T-cell (primary cell): ENCODE measurements around the gene CFAP57. TPM values are rescaled to one million over a fixed set of nuclear protein-coding genes. Genes with fewer than 3 reads are reported as not detected.

Experiments used
- ATAC-seq, 4 experiments: fragments of 200-7000 bp in 3 of 4; fragments of 150-1000 bp in 1 of 4; cut with Tn5 transposase; replicated peaks in 1 of 4; 1 replicate in 3 of 4; 2 replicates in 1 of 4; pipeline ENCODE4 v1.10.0; 2021; ENCODE audit warnings: moderate library complexity in 3 of 4, mild to moderate bottlenecking in 2 of 4, moderate number of reproducible peaks in 1 of 4
- CTCF ChIA-PET, 2 donors: fragments of 300-600 bp; sonication (Branson Sonifier 250); formaldehyde crosslinking; loops; one replicate each; lab custom pipeline; 2022; ENCODE audit warnings: antibody characterized with exemption in 2 of 2; lab: Charles Lee
- POLR2A ChIA-PET, 2 donors: fragments of 300-600 bp; sonication (Branson Sonifier 250); formaldehyde crosslinking; loops; one replicate each; lab custom pipeline; 2022; ENCODE audit warnings: antibody characterized with exemption in 2 of 2; lab: Charles Lee
- DNase-seq, 35 experiments: peaks; one replicate each; pipeline versions ENCODE4 v3.0.0 to v3.0.0-alpha.2; 2013 to 2023
- H3K27ac ChIP-seq: one replicate; pipeline ENCODE4 v1.5.1; 2013; ENCODE audit warnings: low read length
- H3K27me3 ChIP-seq, 2 experiments: replicated peaks in 1 of 2; 1 replicate in 1 of 2; 2 replicates in 1 of 2; pipeline versions ENCODE4 v1.6.1 to v1.7.0; 2013; ENCODE audit warnings: low read length in 1 of 2, mixed read lengths in 1 of 2; ENCODE audit not compliant: control insufficient read depth in 2 of 2, insufficient read depth in 2 of 2; ENCODE audit errors: extremely low read depth in 1 of 2
- H3K36me3 ChIP-seq, 2 donors: 1 replicate in 1 of 2; 2 replicates in 1 of 2; pipeline versions ENCODE4 v1.6.1 to v1.7.0; 2013; ENCODE audit warnings: low read length in 1 of 2; ENCODE audit not compliant: control insufficient read depth in 2 of 2, insufficient read depth in 1 of 2; ENCODE audit errors: extremely low read depth in 1 of 2
- H3K4me1 ChIP-seq, 2 experiments: 1 replicate in 1 of 2; 2 replicates in 1 of 2; pipeline versions ENCODE4 v1.6.1 to v1.7.0; 2013; ENCODE audit warnings: low read length in 2 of 2, mixed read lengths in 1 of 2; ENCODE audit not compliant: insufficient read depth in 2 of 2, control insufficient read depth in 1 of 2; ENCODE audit errors: extremely low read depth in 1 of 2
- H3K4me3 ChIP-seq, 2 donors: 1 replicate in 1 of 2; 2 replicates in 1 of 2; pipeline versions ENCODE4 v1.5.1 to v1.7.0; 2013; ENCODE audit warnings: mild to moderate bottlenecking in 2 of 2, low read length in 1 of 2, moderate library complexity in 1 of 2; ENCODE audit not compliant: control insufficient read depth in 1 of 2; ENCODE audit errors: extremely low read depth in 1 of 2
- H3K9me3 ChIP-seq: 2 replicates; pipeline ENCODE4 v1.7.0; 2013
- H3K27ac Mint-ChIP-seq, 2 donors: one replicate each; pipeline ENCODE4 v1.8.0; 2020 to 2021; ENCODE audit warnings: mild to moderate bottlenecking in 2 of 2, mixed read lengths in 2 of 2
- H3K27me3 Mint-ChIP-seq, 2 donors: one replicate each; pipeline ENCODE4 v1.8.0; 2021 to 2022; ENCODE audit warnings: mixed read lengths in 2 of 2
- H3K36me3 Mint-ChIP-seq: one replicate; pipeline ENCODE4 v1.8.0; 2021; ENCODE audit warnings: mixed read lengths
- H3K4me1 Mint-ChIP-seq, 3 donors: one replicate each; pipeline ENCODE4 v1.8.0; 2020 to 2022; ENCODE audit warnings: mixed read lengths in 3 of 3, mild to moderate bottlenecking in 1 of 3
- H3K4me3 Mint-ChIP-seq, 3 donors: one replicate each; pipeline ENCODE4 v1.8.0; 2020 to 2022; ENCODE audit warnings: mild to moderate bottlenecking in 3 of 3, mixed read lengths in 3 of 3, moderate library complexity in 3 of 3
- H3K9me3 Mint-ChIP-seq, 3 donors: one replicate each; pipeline ENCODE4 v1.8.0; 2020 to 2022; ENCODE audit warnings: mixed read lengths in 3 of 3
- WGBS: methylation state at CpG from one replicate; pipeline ENCODE4 v1.1.5; 2013; ENCODE audit warnings: missing lambda C conversion rate; ENCODE audit not compliant: insufficient coverage; 5-methylcytosine and 5-hydroxymethylcytosine counted together
- total RNA-seq, 35 experiments: library from RNA in 6 of 35; stranded (reverse) in 6 of 35; fragments of 120-200 nt in 1 of 35; gene quantifications; one replicate each; pipeline versions ENCODE4 v1.2.1 to v1.2.4 and lab custom pipeline; 2013 to 2026

The CFAP57 gene
- total RNA-seq, 5 donors from 2014 or later (not counting 1 experiment from before 2014, with no cell fraction given): 0.07 TPM; not detected in 4

DNA sequence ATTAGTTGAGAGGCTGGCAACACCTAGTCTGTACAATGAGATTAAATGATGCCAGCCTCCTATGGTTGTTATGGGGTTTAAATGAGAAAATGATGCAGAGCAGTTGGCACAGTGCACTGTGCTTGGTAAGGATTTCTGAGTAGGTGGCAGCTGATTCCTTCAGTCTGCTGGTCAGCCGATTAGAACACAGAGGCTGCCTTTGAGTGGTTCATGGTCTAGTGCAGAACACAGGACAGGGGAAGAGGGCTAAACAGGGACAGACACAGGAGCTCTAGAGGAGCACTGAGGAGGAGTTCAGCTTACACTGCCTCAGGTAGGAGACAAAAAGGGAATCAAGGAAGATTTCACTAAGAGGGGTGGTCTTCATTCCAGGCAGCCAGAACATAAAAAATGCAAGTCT lies 130.1 kb downstream of the CFAP57 start:
- Histone ChIP-seq H3K27me3 (peaks cover 0 to 13% of the 10 kb centered on the region in 2 experiments), H3K27ac (no peak overlapping the region), H3K4me1 (no peaks in the 10 kb centered on the region), H3K36me3 (no peaks in the 10 kb centered on the region), H3K9me3 (no peaks in the 10 kb centered on the region), H3K4me3 (no peak overlapping the region)
- ATAC-seq: no peak
- Mint-ChIP-seq H3K36me3 (no peaks in the 10 kb centered on the region), H3K27me3 (peaks cover 3 to 5% of the 10 kb centered on the region in 2 donors), H3K27ac (no peak overlapping the region), H3K4me3 (no peak overlapping the region), H3K9me3 (no peaks in the 10 kb centered on the region), H3K4me1 (no peaks in the 10 kb centered on the region)
- ChIA-PET CTCF (no interaction called here), POLR2A (no interaction called here)
- WGBS: 79% methylated on average over 1 of the region's 1 CpG
- DNase-seq: no peak

DNA sequence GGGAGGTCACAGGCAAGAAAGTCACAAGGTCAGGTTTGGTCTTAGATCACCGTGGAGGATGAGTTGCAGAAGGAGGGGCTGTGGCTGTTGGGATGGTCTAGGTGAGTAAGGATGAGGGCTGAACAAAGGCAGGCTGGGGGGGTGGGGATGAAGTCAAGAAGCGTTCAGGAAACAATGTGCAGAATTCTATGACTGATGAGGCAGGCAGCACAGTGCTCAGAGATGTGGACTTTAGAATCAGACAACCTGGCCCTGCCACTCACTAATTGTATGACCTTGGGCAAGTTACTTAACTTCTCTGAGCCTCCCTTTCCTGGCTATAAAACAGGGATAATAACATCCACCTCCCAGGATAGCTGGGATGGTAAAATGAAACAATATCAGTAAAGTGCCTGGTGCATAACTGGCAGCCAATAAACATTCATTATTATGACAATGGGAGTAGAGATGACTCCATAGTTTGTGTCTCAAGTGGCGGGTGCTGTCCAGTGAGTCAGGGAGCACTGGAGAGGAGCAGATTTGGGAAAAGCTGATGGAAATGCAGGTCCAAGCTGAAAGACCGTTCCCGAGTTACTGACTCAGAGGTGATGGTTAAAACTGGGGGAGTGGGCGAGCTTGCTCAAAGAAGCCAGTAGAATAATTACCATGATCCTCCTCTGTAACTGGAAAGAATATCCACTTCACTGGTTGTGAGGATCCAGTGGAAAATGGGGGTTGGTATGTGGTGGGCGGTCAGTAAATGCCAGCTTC lies 130.8 kb downstream of the CFAP57 start:
- no peak for ATAC-seq
- Histone ChIP-seq H3K9me3 (no peaks in the 10 kb centered on the region), H3K36me3 (no peaks in the 10 kb centered on the region), H3K4me1 (no peaks in the 10 kb centered on the region), H3K4me3 (no peak overlapping the region), H3K27ac (no peak overlapping the region), H3K27me3 (peaks cover 0 to 19% of the 10 kb centered on the region in 2 experiments)
- Mint-ChIP-seq H3K9me3 (no peaks in the 10 kb centered on the region), H3K27me3 (peaks cover 3 to 5% of the 10 kb centered on the region in 2 donors), H3K27ac (no peak overlapping the region), H3K4me3 (no peak overlapping the region), H3K4me1 (no peaks in the 10 kb centered on the region), H3K36me3 (no peaks in the 10 kb centered on the region)
- ChIA-PET POLR2A (no interaction called here), CTCF (no interaction called here)
- 67% methylated on average over 2 of the region's 7 CpGs for WGBS
- DNase-seq: no peak

GRCh38 chr1:43303471-43304313 lies 131.6 kb downstream of the CFAP57 start:
- H3K9me3 Mint-ChIP-seq: no peaks in the 10 kb centered on the region
- Histone ChIP-seq H3K9me3 (no peaks in the 10 kb centered on the region), H3K27ac (no peak overlapping the region), H3K4me1 (no peaks in the 10 kb centered on the region), H3K4me3 (no peak overlapping the region), H3K36me3 (no peaks in the 10 kb centered on the region), H3K27me3 (peaks cover 0 to 27% of the 10 kb centered on the region in 2 experiments)
- H3K27me3 Mint-ChIP-seq: peaks cover 3 to 5% of the 10 kb centered on the region in 2 donors
- no peak overlapping the region for H3K4me3 Mint-ChIP-seq
- ATAC-seq (no peak), DNase-seq (no peak)
- no peak overlapping the region for H3K27ac Mint-ChIP-seq
- 80% methylated on average over 5 of the region's 8 CpGs for WGBS
- no peaks in the 10 kb centered on the region for H3K4me1 Mint-ChIP-seq
- no peaks in the 10 kb centered on the region for H3K36me3 Mint-ChIP-seq
- ChIA-PET CTCF (no interaction called here), POLR2A (no interaction called here)

Other genes with a start within 250 kb of the CFAP57 start
- gene SLC2A1, start 213.5 kb upstream of the CFAP57 start, total RNA-seq: 10 to 100 TPM; 72.0 to 91.7 (median 83.9) TPM
- 10 to 100 TPM; 18.4 to 38.1 (median 31.2) TPM for gene EBNA1BP2, start within 50 bp of the CFAP57 start, total RNA-seq
- gene TMEM125, start 97.7 kb downstream of the CFAP57 start, total RNA-seq: under 1 TPM in 3 of 5 donors, not detected in 2; 0.20 to 0.46 (median 0.35) TPM
- under 1 TPM in 2 of 5 donors, not detected in 3; 0.16 to 0.32 TPM for gene C1orf210, start 113.3 kb downstream of the CFAP57 start, total RNA-seq
- 1 to 10 TPM in 1 of 5 donors, under 1 TPM in 4; 0.26 to 1.9 (median 0.32) TPM for gene TIE1, start 128.7 kb downstream of the CFAP57 start, total RNA-seq
- gene MPL, start 165.5 kb downstream of the CFAP57 start, total RNA-seq: under 1 TPM in 3 of 5 donors, not detected in 2; 0.26 to 0.63 (median 0.61) TPM
- gene CDC20, start 186.7 kb downstream of the CFAP57 start, total RNA-seq: 1 to 10 TPM in 4 of 5 donors, under 1 TPM in 1; 0.88 to 2.8 (median 1.9) TPM
- gene ELOVL1, start 195.7 kb downstream of the CFAP57 start, total RNA-seq: 10 to 100 TPM; 32.3 to 49.2 (median 45.1) TPM
- gene MED8, start 217.5 kb downstream of the CFAP57 start, total RNA-seq: 10 to 100 TPM; 11.4 to 32.9 (median 29.5) TPM
- gene SZT2, start 217.6 kb downstream of the CFAP57 start, total RNA-seq: 100 to 1,000 TPM; 106 to 137 (median 130) TPM